GOT3 (cell line): ENCODE results near the gene TMEM35B.
"Not testable (repeated sequence)": the region's sequence is repeated elsewhere in the genome, so short reads cannot be mapped to it uniquely, and the experiment has no call there.

Experiments
- DNase-seq: peaks from one replicate; lab custom pipeline; 2025; ENCODE audit warnings: mixed read lengths; lab: John Stamatoyannopoulos, UW

The TMEM35B gene

DNA sequence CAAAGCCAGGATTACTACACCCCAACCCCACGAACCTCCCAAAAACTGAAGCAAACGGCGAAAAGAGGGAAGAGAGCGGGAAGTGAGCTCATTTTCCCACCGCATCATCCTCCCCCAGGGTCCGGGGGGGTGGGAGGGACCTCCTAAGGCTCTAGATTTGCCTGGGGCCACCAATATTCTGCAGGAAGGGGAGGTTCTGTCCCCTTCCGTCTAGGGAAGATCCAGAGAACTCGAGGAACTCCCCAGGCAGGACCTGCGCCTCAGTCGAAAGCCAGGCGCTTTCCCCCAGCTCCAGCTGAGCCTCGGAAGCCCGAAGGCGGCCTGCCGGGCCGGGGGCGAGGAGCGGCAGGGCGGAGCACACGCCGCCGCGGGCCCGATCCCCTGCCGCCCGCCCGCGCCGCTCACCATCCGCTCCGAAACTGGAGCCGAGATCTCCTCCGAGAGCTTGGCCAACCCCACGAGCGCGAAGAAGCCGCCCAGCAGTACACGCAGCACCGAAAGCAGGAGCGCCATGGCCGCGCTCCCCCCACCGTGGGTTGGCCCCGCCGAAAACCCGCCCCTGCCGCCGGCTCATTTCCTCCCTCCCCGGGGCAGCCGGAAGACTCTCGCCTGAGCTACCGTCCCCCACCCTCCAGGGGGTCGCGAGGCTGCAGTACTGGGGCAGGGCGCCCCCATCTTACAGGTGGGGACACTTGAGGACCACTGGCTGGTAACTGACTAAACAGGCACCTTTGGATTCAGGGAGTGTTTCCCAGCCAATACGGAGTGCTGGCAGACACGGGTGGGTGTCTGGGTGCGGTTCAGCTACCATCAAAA is at the start of gene TMEM35B:
Gene TMEM35B, minus strand, starts transcription at position 555 of the 816 bp plus-strand sequence. Its CDS starts 42 bp downstream, at position 513.
- DNase-seq = peak; percentile 21

DNA sequence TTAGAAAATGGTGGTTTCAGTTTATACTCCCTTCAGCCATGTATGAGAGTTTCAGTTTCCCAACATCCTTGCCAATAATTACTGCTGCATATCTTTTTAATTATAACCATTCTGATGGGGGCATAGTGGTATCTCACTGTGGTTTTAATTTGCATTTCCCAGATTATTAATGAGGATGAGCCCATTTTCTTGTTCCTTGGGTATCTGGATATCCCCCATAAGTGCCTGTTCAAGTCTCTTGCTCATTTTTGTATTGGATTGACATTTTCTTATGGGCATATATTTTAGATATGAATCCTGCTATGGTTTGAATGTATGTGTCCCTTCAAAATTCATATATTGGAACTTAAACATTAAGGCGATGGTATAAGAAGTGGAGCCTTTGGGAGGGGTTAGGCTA is 48.2 kb upstream of the TMEM35B start:
- no peak for DNase-seq

DNA sequence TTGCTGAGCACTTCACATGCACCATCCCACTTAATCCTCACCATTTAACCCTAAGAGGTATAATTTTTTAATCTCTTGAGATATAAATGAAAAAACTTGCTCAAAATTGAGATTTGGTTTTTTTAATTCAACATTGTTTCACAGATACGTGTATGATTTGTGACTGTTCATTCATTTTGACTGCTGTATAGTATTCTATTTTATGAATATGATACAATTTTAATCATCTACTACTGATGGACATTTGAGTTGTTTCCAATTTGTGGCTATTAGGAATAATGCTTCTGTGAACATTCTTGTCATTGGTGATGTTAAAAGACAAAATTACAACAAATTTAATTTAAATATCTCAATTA is 47.2 kb upstream of the TMEM35B start:
- no peak for DNase-seq

DNA sequence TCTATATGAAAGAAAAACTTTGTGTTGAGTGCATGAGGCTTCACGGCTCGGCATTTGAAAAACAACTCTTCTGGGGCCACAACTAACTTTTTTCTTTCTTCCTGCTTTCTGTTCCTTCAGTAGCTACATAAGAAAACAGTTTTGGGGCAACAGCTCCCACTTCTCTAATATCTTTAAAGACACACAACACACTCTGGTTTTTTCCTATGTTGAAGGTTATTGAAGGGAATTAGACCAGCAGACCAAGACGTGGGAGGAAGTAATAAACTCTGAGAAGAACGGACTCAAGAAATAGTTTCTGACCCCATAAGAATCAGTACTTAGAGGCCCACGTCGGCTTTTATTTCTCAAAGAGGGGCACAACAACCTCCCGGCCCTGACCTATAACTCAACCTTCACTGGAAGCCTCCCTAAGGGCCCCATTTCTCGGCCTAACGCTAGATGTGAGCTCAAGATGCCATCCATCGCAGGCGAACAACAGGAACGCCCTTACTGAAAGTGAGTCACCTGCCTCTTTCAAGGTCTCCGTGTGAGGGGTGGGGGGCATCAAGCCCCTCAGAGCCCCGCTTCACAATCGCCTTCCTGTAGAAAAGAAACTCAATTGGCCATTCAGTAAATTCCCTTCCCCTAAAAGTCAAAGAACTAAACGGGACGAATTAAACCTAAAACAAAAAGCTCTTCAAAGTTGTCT is 45.8 kb upstream of the TMEM35B start:
- DNase-seq = peak; percentile 2

DNA sequence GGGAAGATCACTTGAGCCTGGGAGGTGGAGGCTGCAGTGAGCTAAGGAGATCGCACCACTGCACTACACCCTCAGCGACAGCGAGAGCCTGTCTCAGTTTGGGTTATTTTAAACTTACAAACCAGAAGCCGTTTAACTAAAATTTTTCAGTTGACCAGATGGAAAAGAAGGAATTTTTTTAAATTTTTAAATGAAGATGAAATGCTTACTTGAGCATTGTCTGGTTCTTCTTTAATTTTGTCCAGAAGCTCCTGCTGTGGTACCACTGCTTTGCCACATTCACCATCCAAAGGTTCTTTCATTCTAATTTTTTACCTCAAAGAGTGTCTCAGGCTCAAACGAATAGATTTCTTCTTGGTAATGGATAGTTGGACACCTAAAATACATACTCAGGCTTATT is 45.2 kb upstream of the TMEM35B start:
- no peak for DNase-seq

DNA sequence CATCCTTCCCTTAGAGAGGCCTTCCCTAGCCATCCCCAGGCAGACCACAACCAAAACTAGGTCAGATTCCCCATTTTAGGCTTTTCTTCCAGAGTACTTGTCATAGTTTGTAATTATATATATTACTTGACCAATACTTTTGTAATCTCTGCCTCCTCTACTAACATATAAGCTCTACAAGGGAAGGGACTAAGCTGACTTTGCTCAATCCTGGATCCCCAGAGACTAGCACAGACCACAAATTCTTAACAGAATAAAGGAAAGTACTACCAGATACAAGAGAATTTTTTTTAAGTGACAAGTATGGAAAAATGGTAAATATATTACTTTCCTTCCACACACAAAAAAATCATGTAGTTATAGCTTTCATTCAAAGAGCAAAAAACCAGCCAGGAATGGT is 44.6 kb upstream of the TMEM35B start:
- DNase-seq = no peak

DNA sequence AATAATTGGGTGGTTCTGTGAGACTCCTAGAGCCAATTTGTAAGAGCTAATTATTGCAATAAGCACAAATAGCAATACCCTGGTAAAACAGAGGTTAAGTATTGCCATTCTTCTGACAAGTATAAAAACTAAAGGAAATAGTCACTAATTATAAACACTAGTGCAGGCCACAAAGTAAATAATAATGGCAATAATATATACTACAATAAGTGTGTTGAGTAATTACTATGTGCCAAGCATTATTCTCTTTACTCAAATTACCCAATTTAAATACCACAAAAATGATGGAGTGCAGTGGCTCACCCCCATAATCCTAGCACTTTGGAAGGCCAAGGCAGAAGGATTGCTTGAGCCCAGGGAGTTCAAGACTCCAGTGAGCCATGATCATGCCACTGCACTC is 31.3 kb upstream of the TMEM35B start:
- no peak for DNase-seq

DNA sequence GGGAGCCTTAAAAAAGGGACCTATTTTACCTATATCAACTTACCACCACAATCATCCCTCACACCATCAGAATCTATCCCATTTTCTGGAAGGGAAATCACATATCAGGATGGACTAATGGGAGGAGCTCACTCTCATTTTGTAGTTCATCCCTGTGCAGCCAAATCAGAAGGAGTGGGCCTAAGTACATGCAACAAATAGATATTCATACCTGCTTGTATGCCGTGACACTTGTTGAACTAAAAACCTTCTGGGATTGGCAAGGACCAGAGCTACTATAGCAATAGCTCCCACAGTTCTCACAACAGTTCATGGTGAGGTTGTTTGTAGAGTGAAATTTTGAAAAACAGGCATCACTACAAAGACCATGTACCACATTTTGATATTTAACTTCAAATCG is 29.3 kb upstream of the TMEM35B start:
- no peak for DNase-seq

DNA sequence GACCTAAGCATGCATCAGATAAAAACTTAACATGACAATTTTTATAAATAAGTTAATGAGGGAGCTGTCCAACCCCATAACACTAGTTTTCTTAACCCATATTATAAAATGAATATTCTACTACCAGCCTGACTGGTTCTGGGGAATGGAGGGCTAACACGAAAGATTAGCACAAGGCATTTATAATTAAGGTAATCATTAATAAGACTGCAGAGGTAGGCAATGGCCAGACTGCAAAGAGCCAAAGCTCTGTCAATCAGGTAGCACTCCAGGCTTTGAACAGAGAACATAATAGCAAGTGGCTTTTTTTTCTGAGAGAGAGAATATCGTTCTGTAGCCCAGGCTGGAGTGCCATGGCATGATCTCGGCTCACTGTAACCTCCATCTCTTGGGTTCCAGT is 20.6 kb upstream of the TMEM35B start:
- no peak for DNase-seq

DNA sequence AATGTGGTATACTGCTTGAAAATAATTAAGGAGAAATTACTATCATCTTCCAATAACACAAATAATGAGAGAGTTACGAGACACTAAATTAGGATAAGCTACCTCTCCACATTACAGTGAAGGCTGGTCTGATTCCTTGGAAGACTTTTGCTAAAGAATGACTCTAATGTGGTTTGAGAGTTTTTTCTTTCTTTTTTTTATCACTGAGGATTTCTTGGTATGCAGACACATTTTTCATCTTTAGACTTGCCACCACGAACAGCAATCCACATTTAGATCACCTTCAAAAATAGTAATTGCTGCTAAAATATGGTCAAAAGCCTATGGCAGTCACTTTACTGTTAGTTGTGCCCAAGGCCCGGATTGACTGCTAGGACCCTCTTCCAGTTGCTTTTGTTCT is 16.6 kb upstream of the TMEM35B start:
- DNase-seq = no peak

DNA sequence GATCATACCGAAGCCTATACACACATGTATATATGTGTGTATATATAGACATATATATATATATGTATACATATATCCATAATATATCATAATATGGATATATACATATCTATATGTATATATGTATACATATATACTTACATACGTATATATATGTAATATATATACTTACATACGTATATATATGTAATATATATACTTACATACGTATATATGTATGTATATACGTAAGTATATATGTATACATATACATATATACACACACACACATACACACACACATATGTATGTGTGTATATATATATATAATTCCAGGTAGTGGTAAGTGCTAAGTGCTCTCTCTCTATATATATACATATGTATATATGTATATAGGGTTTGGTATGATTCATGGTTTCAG is 9.7 kb upstream of the TMEM35B start:
- DNase-seq = no peak

DNA sequence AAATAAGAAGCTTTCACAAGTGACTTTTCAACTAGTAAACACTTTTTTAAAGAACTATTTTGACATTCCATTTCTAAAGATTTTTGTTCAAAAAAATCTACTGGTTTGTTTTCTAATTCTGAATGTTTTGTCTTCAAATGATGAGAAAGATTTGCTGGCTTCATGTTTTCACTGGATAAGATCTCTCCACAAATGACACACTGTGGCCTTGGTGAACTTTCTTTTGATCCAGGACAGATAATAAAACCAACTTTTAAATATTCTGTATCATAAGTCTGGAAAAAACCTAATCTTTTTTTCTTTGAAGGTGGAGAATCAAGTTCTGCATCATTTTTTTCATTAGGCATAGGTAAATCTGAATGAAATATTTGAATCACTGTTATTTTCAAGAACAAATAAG is 3.4 kb upstream of the TMEM35B start:
- DNase-seq = no peak

DNA sequence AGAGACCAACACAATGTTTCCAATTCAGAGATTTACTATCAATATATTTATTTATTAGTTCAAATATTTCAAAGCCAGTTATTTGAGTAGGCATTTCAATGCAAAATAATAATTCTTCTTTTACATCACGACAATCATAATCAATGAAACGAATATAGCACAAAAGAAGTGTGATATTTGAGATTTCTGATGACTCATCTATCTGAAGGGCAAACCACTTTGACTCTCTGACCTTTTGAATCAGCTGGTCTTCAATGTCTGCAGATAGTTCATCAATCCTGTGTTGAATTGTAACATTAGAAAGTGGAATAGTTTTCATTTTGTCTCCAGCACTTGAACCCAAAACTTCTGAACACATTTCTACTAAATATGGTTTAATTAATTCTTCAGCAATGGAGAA is 3.0 kb upstream of the TMEM35B start:
- no peak for DNase-seq

DNA sequence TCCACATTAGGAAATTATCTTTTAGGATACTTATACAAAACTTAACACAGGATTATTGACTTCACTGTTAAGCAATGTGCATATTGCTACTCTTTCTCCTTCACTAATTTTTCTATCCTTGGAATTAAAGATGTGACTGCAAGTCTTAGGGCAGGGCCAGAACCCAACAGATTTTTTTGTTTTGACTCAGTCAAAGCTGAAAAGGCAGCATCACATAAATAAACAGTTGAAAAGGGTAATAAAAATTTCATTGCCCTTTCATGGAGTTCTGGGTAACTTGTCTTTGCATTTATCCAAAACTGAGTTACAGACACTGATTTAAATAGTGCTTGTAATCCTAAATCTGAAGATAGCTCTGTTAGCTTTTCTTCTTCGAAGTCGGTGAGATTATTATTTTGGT is 1.9 kb upstream of the TMEM35B start:
- DNase-seq = no peak

DNA sequence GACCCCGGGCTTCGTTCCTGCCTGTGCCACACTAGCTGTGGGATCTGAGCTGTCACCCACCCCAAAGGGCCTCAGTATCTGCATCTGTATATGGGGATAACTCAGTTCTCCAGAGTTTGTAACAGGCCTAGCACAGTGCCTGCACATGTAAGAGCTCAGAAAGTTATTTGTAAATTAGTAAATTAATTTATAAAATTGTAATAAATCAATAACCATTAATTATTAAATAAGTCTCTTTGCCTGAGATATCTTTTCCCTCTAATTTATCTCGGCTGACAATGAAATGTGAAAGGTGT is 410 bp upstream of the TMEM35B start:
- not testable (repeated sequence) for DNase-seq

DNA sequence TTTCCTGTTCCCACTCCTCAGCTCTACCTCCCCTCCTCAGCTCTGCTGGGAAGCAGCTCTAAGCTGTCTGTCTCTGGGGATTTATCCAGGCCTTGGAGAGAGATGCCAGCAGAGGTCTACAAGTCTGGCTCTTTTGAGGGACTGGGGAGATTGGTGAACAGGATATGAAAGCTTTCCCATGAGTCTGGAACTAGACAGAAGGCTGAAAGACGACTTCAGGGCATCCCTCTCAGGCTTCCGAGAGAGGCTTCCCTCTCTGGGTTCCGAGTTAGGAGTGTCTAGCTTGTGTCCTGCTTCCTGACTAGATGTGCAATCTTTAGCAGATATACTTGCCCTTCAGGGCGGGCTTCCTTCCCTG is 733 bp downstream of the TMEM35B start:
- DNase-seq = no peak

DNA sequence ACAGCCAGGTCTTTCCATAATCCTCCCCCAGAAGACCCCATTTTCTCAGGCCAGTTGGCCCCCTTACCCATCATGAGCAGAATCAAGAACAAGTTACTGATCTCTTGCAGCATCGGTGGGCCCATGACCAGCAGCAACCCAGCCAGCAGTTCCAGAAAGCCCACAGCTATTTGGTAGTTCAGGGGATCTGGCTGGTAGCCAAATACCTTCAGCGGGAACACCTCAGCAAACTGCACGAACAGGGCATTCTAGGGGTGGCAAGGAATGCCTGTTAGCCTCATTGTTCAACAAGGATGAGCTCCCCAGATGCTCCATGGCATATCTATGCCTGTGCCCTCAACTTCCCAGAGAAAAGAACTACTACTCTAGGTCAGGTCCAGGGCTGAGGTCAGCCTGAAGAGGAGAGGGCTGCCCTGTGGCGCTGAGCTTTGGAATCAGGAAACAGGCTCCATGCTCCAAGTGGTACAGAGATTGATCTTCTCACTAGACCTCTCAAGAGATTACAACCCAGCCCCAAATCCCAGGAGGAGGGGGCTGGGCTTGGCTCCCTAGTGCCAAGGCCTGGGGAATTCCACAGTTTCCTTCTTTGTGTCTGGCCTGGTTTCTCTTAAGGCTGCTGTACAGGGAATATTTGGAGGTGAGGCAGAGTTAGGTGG is 1.3 kb downstream of the TMEM35B start:
- no peak for DNase-seq

DNA sequence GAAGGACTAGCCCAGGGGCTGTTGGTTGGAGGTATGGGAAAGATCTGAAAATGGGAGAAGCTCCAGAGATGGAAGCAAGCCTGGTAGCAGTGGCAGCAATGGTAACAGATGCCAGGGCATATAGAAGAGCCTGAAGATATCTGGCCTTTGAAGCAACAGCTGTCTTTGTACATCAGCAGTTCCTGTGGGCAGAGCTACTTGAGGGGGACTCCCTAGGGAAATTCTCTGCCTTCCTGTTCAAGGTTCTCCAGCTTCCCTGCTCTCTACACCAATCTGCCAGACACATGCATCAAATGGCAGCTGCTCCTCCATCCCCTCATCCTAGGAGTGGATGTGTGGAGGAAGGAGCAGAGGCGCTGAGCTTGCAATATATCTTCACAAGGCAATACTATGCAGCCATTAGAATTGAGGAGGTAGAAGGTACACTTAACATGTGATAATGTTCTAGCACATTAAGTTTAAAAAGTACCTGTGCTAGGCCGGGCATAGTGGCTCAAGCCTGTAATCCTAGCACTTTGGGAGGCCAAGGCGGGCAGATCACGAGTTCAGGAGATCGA is 2.2 kb downstream of the TMEM35B start:
- DNase-seq = no peak

DNA sequence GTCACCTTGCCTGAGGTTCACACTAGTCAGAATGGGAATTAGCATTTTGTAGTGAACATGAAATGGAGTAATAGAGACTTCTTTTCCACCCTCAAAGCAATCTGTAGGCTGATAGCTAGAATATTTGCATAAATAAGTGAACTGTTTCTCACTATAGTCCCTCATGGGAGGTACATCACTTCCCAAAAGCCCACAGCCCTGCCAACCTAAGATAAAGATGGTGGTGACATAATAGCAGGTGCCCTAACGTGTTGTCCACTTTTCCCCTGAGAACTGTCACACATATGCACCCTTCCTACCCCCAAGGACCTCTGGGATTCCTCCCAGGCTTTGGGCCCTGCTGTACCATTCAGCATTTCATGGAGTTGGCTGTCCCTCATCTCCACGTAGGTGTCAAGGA is 4.4 kb downstream of the TMEM35B start:
- DNase-seq = no peak

DNA sequence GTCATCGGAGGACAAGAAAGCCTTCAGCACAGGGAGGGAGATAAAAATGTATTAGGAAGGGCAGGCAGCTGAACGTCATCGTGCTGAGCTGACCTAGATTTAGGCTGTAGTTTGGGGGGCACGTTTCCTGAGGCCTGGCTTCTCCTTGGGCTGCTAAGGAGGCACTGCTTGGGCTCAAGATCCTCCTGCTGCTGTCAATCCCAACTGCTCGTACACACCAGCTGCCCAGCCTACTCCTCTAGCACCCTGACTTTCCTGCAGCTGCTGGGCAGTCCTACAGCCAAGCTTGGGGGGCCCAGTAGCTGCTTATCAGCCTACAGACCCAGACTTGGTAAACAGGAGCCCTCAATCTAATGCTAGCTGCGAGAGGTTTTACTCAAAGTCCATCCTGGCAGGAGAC is 6.2 kb downstream of the TMEM35B start:
- no peak for DNase-seq

DNA sequence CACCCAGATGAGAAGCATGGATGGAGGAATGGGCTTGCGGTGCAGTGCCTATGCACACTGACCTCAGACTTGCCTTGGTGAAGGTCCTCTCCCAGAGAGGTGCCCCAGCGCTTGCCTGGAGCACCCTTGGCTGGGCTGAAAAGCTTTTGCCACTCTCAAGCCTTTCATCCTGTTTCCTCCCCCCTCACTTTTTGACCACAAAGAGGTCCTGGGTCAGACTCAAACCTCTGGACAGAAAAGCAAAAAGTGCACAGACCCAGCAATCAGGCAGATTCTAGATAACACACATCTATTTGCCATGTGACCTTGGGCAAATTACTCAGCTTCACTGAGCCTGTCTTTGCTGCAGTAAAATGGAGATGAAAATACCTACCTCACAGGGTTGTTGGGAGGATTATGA is 7.3 kb downstream of the TMEM35B start:
- DNase-seq = no peak

DNA sequence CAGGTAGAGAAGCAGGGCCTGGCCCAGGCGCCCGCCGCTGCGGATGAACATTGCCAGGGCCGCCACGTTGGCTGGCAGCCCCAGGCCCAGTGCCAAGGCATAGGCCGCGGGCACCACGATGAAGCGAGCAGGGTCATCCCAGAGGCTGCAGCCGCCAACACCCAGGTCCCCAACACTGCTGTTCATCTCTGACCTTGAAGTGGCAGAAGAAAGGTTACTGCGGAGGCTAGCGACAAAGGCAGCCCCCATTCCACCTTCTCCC is 8.0 kb downstream of the TMEM35B start:
- DNase-seq = no peak

DNA sequence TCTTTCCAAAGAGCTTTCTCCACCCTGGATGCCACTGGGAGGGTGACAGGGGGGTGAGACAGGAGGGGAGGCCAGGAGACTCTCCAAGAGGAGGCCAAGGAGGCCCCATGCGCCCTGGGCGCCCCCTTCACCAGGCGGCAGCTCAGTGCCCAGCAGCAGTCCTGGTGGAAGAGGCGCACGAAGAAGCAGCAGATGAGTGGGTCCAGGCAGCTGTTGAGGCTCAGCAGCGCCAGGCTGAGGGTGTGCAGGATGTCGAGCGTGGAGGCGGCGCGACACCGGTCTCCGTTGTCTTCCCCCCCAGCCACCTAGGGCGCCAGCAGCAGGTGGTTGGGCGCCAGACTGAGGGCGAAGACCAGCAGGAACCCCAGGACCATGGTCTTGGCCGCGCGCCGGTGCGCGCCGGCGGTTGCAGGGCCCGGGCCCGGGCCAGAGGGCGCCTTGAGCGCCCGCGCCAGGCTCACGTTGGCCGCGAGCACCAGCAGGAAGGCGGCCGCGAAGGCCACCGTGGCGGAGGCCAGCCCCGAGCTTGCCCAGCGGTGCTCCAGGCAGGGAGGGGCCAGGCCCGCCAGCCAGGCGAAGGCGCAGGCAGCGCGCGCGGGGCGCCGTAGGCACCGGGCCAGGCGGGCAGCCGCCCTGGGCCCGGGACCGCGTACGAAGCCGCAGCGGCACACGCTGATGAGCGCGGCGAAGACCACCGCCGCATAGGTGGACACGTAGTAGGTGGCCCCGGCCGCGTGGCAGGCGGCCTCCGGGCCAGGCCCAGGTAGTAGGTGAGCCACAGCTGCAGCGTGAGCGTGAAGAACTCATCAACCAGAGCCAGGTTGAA is 8.6 kb downstream of the TMEM35B start:
- no peak for DNase-seq
